Measurements from ENCODE around the gene SP9. TPM values are rescaled to one million over a fixed set of nuclear protein-coding genes. Genes with fewer than 3 reads are reported as not detected.

SP9 gene
- total RNA-seq (1 to 10 TPM in 1 of 2 donors, under 1 TPM in 1; 0.74 to 1.5 TPM), polyA plus RNA-seq (ENCODE audit: insufficient read depth, low read depth, low replicate concordance) (0.74 TPM)
- long read RNA-seq, donor 1, result 0 reads
- long read RNA-seq, donor 2, result 0 reads

- peaks cover 11% of the 10 kb centered on the region for H3K4me1 ChIP-seq
- peak within 1 kb of the TSS; percentile 44 to 46 for H3K4me3 ChIP-seq
- TF ChIP-seq POLR2A (IDR thresholded peaks at IDR 0.05) (no peak), CTCF (IDR thresholded peaks at IDR 0.05) (no peak)
- peaks cover 19% of the 10 kb centered on the region for H3K27me3 ChIP-seq
- intact Hi-C loops (cut with DNase I; ENCODE audit: low total_unique reads), result no loop called here
- DNase-seq, result peak; percentile 63
- no peaks in the 10 kb centered on the region for H3K9me3 ChIP-seq
- no peak within 1 kb of the TSS for H3K27ac ChIP-seq
- WGBS, 2 donors, result 7 to 8% methylated on average over 13 to 39 of the region's 44 CpGs
- H3K36me3 ChIP-seq (ENCODE audit: low read depth, missing control alignments), result no peaks in the 10 kb centered on the region
Observed at GRCh38 chr2:174334781-174335251, at the start of gene SP9. TSS of gene SP9 (plus strand) at chr2:174334954. CDS start at chr2:174335093, 139 bp downstream.

GRCh38 chr2:174286172-174286571 is 48.6 kb upstream of the SP9 start:
- H3K4me1 ChIP-seq, result no peaks in the 10 kb centered on the region
- 80 to 86% methylated on average over 2 of the region's 2 CpGs for WGBS, 2 donors

GRCh38 chr2:174292908-174293307 is 41.8 kb upstream of the SP9 start:
- DNase-seq, result no peak
- intact Hi-C loops (cut with DNase I; ENCODE audit: low total_unique reads), result no loop called here
- Histone ChIP-seq H3K27me3 (no peaks in the 10 kb centered on the region), H3K9me3 (no peaks in the 10 kb centered on the region), H3K27ac (no peak overlapping the region), H3K4me3 (no peak overlapping the region), H3K4me1 (no peaks in the 10 kb centered on the region), H3K36me3 (ENCODE audit: low read depth, missing control alignments) (no peaks in the 10 kb centered on the region)
- WGBS, 2 donors, result 95 to 100% methylated on average over 1 of the region's 1 CpG
- TF ChIP-seq CTCF (IDR thresholded peaks at IDR 0.05), result no peak
- TF ChIP-seq POLR2A (IDR thresholded peaks at IDR 0.05), result no peak

More at GRCh38 chr2:174286172-174286571, 48.6 kb upstream of the SP9 start:
- H3K27ac ChIP-seq, result no peak overlapping the region
- no peaks in the 10 kb centered on the region for H3K36me3 ChIP-seq (ENCODE audit: low read depth, missing control alignments)
- DNase-seq, result no peak
- H3K4me3 ChIP-seq, result no peak overlapping the region
- TF ChIP-seq CTCF (IDR thresholded peaks at IDR 0.05) (no peak), POLR2A (IDR thresholded peaks at IDR 0.05) (no peak)
- intact Hi-C loops (cut with DNase I; ENCODE audit: low total_unique reads), result no loop called here
- no peaks in the 10 kb centered on the region for H3K9me3 ChIP-seq
- H3K27me3 ChIP-seq, result no peaks in the 10 kb centered on the region

GRCh38 chr2:174300114-174300513 is 34.6 kb upstream of the SP9 start:
- intact Hi-C loops (cut with DNase I; ENCODE audit: low total_unique reads), result no loop called here
- TF ChIP-seq CTCF (IDR thresholded peaks at IDR 0.05), result no peak
- no peak for TF ChIP-seq POLR2A (IDR thresholded peaks at IDR 0.05)
- Histone ChIP-seq H3K36me3 (ENCODE audit: low read depth, missing control alignments) (no peaks in the 10 kb centered on the region), H3K27ac (no peak overlapping the region), H3K27me3 (no peaks in the 10 kb centered on the region), H3K4me1 (no peaks in the 10 kb centered on the region), H3K9me3 (no peaks in the 10 kb centered on the region), H3K4me3 (no peak overlapping the region)
- no peak for DNase-seq
- WGBS, 2 donors, result 77 to 87% methylated on average over 3 of the region's 3 CpGs

- Histone ChIP-seq H3K36me3 (ENCODE audit: low read depth, missing control alignments) (no peaks in the 10 kb centered on the region), H3K27ac (no peak overlapping the region), H3K27me3 (no peaks in the 10 kb centered on the region), H3K4me1 (no peaks in the 10 kb centered on the region), H3K4me3 (no peak overlapping the region), H3K9me3 (no peaks in the 10 kb centered on the region)
- WGBS, 2 donors, result 80 to 86% methylated on average over 2 of the region's 2 CpGs
- TF ChIP-seq CTCF (IDR thresholded peaks at IDR 0.05) (no peak), POLR2A (IDR thresholded peaks at IDR 0.05) (no peak)
- intact Hi-C loops (cut with DNase I; ENCODE audit: low total_unique reads), result no loop called here
- DNase-seq, result no peak
Observed at GRCh38 chr2:174312581-174313234, 22.0 kb upstream of the SP9 start.

Measured in testis (tissue), 5 donors.